ENCODE measurements around the gene BBOX1.

GRCh38 chr11:27095887-27096286, 55.3 kb downstream of the BBOX1 start:
- TF ChIP-seq CTCF (IDR thresholded peaks at IDR 0.05) (no peak), POLR2A (IDR thresholded peaks at IDR 0.05) (no peak)
